Cardiac muscle cell (in vitro differentiated cells and primary cell): Measurements from ENCODE around the gene ABHD12. TPM values are rescaled to one million over a fixed set of nuclear protein-coding genes. Genes with fewer than 3 reads are reported as not detected.

Experiments
- DNase-seq, 2 donors: peaks; one replicate each; pipeline versions ENCODE4 v3.0.0 to v3.0.0-alpha.2; 2010 to 2017; ENCODE audit warnings: low read depth in 1 of 2, low spot score in 1 of 2
- H3K27ac ChIP-seq: fragments of 200-600 bp; sonication (generic); 2 replicates; pipeline ENCODE4 v1.5.1; 2016
- H3K27me3 ChIP-seq: fragments of 200-600 bp; sonication (generic); 2 replicates; pipeline ENCODE4 v1.6.0; 2016; ENCODE audit warnings: control low read depth
- H3K36me3 ChIP-seq: fragments of 200-600 bp; sonication (generic); 2 replicates; pipeline ENCODE4 v1.5.1; 2016; ENCODE audit warnings: control low read depth
- H3K4me1 ChIP-seq: fragments of 200-600 bp; sonication (generic); 2 replicates; pipeline ENCODE4 v1.8.1; 2017; ENCODE audit warnings: low read depth, mild to moderate bottlenecking, mixed run types
- H3K4me3 ChIP-seq: fragments of 200-600 bp; sonication (generic); 2 replicates; pipeline ENCODE4 v1.5.1; 2016; ENCODE audit warnings: mild to moderate bottlenecking
- H3K9me3 ChIP-seq: fragments of 200-600 bp; sonication (generic); 2 replicates; pipeline ENCODE4 v1.5.1; 2017; ENCODE audit warnings: low read depth, mild to moderate bottlenecking, control low read depth
- CTCF ChIP-seq: IDR thresholded peaks from 2 replicates; pipeline ENCODE4 v1.5.1; 2012; ENCODE audit warnings: low read depth, mild to moderate bottlenecking, low read length
- polyA plus RNA-seq: library from polyadenylated mRNA; unstranded; fragments of >200 nt; fragmentation: Nextera tagmentation; extraction: Ambion mirVana; gene quantifications from 2 replicates; pipeline ENCODE4 v1.2.1, GENCODE V29; 2016
- total RNA-seq: library from RNA; depleted of rRNA; stranded (reverse); fragments of >200 nt; gene quantifications from 2 replicates; pipeline ENCODE4 v1.2.3, GENCODE V29; 2016

Gene ABHD12
- total and polyA plus RNA-seq, 2 experiments from 2014 or later, result 57.4 to 113 TPM

DNA sequence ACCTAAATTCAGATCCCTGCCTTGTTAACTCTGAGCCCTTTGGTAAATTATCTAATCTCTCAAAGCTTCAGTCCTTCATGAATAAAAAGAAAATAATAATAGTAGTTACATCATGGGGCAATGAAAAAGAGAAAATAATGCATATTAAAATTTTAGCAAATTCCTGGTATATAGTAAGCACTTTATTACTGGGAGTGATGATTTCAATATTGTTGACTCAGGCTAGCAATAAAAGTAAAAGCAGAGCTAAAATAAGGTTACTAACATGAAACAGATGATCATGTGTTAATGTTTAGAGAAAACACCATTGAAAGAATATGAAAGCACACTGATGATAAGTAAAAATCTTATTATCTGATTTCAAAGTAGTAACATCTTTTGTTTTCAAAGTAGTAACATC lies 30.5 kb upstream of the ABHD12 start:
- H3K4me1 ChIP-seq, result no peaks in the 10 kb centered on the region
- peaks cover 9% of the 10 kb centered on the region for H3K36me3 ChIP-seq
- no peaks in the 10 kb centered on the region for H3K9me3 ChIP-seq
- TF ChIP-seq CTCF, result no peak
- H3K27me3 ChIP-seq, result no peaks in the 10 kb centered on the region
- no peak for DNase-seq
- no peak overlapping the region for H3K4me3 ChIP-seq
- H3K27ac ChIP-seq, result no peak overlapping the region

GRCh38 chr20:25418776-25419175 lies 28.1 kb upstream of the ABHD12 start:
- Histone ChIP-seq H3K27me3 (no peaks in the 10 kb centered on the region), H3K36me3 (peaks cover 9% of the 10 kb centered on the region), H3K27ac (no peak overlapping the region), H3K4me3 (no peak overlapping the region), H3K4me1 (no peaks in the 10 kb centered on the region), H3K9me3 (no peaks in the 10 kb centered on the region)
- TF ChIP-seq CTCF, result no peak
- no peak for DNase-seq

DNA sequence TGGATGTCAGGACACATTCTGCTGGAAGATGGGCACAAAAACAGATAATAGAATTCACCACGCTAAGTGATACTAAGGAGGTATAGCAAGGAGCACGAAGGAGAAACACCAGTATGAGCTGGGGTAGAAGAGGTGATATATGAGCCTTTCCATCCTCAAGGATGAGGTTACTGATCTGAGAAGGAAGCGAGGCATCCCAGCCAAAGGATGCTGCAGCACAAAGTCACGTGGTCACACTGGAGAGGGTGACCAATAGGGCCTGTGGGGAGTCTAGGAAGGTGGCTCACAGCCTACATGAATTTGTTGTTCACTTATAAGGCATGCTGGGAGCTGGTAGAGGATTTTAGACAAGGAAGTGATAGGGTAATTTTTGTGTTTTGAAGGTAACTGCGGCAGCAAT lies 18.3 kb upstream of the ABHD12 start:
- TF ChIP-seq CTCF, result no peak

DNA sequence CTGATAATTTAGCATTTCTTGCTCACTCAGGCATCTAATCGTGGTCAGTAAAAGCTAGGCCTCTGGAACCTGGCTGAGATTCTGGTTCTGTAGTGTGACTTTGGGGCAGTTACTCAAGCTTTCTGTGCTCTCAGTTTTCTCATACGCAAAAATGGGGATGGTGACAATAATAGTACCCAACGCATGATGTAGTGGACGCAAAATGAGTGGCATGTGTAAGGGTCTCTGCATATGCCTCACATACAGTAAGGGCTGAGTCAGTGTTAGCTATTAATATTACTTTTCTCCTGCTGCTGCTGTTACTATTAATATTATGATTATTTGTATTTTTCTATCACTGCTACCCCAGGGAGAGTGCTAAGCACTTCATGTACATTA lies 17.5 kb upstream of the ABHD12 start:
- Histone ChIP-seq H3K27ac (peak overlapping the region; percentile 84), H3K9me3 (no peaks in the 10 kb centered on the region), H3K4me3 (peak overlapping the region; percentile 69), H3K36me3 (no peaks in the 10 kb centered on the region), H3K27me3 (no peaks in the 10 kb centered on the region), H3K4me1 (peaks cover 9% of the 10 kb centered on the region)
- no peak for TF ChIP-seq CTCF
- DNase-seq, result no peak

More for the DNA sequence above, 18.3 kb upstream of the ABHD12 start:
- no peak overlapping the region for H3K4me3 ChIP-seq
- no peaks in the 10 kb centered on the region for H3K36me3 ChIP-seq
- peaks cover 9% of the 10 kb centered on the region for H3K4me1 ChIP-seq
- H3K9me3 ChIP-seq, result no peaks in the 10 kb centered on the region
- no peak for DNase-seq
- no peaks in the 10 kb centered on the region for H3K27me3 ChIP-seq
- H3K27ac ChIP-seq, result no peak overlapping the region

GRCh38 chr20:25407311-25408169 lies 16.9 kb upstream of the ABHD12 start, which contains the start of gene GINS1:
TSS of gene GINS1 (plus strand) at chr20:25407673. CDS start at chr20:25407821, 148 bp downstream.
- Histone ChIP-seq H3K4me3 (peak within 1 kb of the TSS; percentile 69), H3K4me1 (peaks cover 9% of the 10 kb centered on the region), H3K27ac (peak within 1 kb of the TSS; percentile 84), H3K27me3 (no peaks in the 10 kb centered on the region), H3K9me3 (no peaks in the 10 kb centered on the region), H3K36me3 (no peaks in the 10 kb centered on the region)
- DNase-seq, result peak; percentile 90 to 93
- TF ChIP-seq CTCF, result no peak
